GM12891 (cell line): Measurements from ENCODE around the gene SLC28A3.

Experiments
- POLR2A ChIP-seq: IDR thresholded peaks from 2 replicates; pipeline ENCODE4 v1.6.1; 2011; ENCODE audit warnings: low read depth, low read length, control low read depth
- POLR2AphosphoS5 ChIP-seq: IDR thresholded peaks from 2 replicates; pipeline ENCODE4 v1.6.1; 2011; ENCODE audit warnings: low read depth, low read length, control low read depth
- SPI1 ChIP-seq: IDR thresholded peaks from 2 replicates; pipeline ENCODE4 v1.6.1; 2011; ENCODE audit warnings: low read depth, low read length, control low read depth
- TAF1 ChIP-seq: IDR thresholded peaks from 2 replicates; pipeline ENCODE4 v1.6.1; 2011; ENCODE audit warnings: low read depth, low read length, control low read depth

DNA sequence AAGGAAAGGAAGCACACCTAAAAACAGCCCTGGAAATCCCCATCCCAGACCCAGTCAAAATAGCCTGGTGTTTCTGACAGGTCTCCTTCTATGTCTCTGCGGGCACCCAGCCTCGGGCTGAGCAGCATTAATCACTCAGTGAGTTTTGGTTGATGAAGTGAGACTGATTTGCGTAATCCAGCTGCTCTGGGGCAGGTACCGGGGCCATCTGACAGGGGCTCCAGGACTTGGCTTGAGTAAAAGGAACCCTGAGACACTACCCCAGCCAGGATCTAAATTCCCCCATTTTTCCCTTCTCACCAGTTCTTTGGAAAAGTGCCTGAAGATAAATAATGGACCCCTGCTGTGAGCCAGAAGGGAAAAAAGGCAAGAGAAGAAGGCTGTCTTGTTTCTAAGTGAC, 596 bp downstream of the SLC28A3 start:
- TF ChIP-seq POLR2A (no peak), POLR2AphosphoS5 (no peak), SPI1 (no peak), TAF1 (no peak)
